HL-60 (cell line): Measurements from ENCODE around the gene ART5.

Experiments used
- DNase-seq, 2 experiments: peaks; one replicate each; pipeline ENCODE4 v3.0.0-alpha.2; 2010 to 2020; ENCODE audit warnings: low read depth in 1 of 2, low spot score in 1 of 2
- H3K27ac ChIP-seq: fragments of 250-450 bp; sonication (Bioruptor Pico); replicated peaks from 2 replicates; pipeline ENCODE4 v1.5.1; 2020; ENCODE audit warnings: mild to moderate bottlenecking, moderate library complexity
- H3K27me3 ChIP-seq: fragments of 250-450 bp; sonication (Bioruptor Pico); 2 replicates; pipeline ENCODE4 v1.5.1; 2021; ENCODE audit warnings: mild to moderate bottlenecking, moderate library complexity; ENCODE audit not compliant: insufficient read depth, poor library complexity, severe bottlenecking
- H3K4me3 ChIP-seq: replicated peaks from 2 replicates; pipeline ENCODE4 v1.5.1; 2011; ENCODE audit warnings: mild to moderate bottlenecking, control low read depth, low read length; ENCODE audit not compliant: insufficient read depth
- GABPA ChIP-seq: IDR thresholded peaks from 2 replicates; pipeline ENCODE4 v1.6.1; 2012; ENCODE audit warnings: low read depth
- POLR2AphosphoS5 ChIP-seq: IDR thresholded peaks from 2 replicates; pipeline ENCODE4 v1.6.1; 2012; ENCODE audit warnings: low read depth
- SPI1 ChIP-seq: IDR thresholded peaks from 2 replicates; pipeline ENCODE4 v1.6.1; 2012; ENCODE audit warnings: low read depth, mild to moderate bottlenecking, borderline replicate concordance
- TF ChIP-seq, protein P1 (sequence below): IDR thresholded peaks from one replicate; pipeline ENCODE4 v1.5.1; 2011; ENCODE audit warnings: low read length, control low read depth, inconsistent platforms; ENCODE audit not compliant: insufficient read depth
- TF ChIP-seq, protein P2 (sequence below): IDR thresholded peaks from 2 replicates; pipeline ENCODE4 v1.6.1; 2012; ENCODE audit warnings: low read depth; ENCODE audit not compliant: insufficient replicate concordance

The ART5 gene

DNA sequence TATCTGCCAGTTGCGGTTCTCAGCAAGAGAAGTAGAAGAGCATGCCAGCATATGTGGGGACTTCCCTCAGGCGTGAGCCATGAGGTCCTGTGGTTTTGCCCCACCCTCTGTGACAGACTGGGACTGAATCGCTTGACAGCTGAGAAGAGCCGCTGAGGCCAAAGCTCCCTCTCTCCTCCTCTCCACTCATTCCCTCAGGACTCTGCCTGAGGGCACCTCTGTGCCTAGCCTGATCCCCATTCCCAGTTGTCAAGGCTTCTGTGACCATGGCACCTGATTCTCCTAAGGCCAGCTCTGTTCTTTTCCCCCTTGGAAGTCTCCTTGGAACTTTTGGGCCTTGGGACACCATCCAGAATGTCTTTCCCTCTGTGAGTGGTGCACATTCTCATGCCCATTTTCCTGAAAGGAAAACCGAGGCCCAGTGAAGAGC lies 27.0 kb downstream of the ART5 start:
- TF ChIP-seq POLR2AphosphoS5: peak; percentile 72; the same call in 1 of the 2 replicates
- TF ChIP-seq, protein P1, sequence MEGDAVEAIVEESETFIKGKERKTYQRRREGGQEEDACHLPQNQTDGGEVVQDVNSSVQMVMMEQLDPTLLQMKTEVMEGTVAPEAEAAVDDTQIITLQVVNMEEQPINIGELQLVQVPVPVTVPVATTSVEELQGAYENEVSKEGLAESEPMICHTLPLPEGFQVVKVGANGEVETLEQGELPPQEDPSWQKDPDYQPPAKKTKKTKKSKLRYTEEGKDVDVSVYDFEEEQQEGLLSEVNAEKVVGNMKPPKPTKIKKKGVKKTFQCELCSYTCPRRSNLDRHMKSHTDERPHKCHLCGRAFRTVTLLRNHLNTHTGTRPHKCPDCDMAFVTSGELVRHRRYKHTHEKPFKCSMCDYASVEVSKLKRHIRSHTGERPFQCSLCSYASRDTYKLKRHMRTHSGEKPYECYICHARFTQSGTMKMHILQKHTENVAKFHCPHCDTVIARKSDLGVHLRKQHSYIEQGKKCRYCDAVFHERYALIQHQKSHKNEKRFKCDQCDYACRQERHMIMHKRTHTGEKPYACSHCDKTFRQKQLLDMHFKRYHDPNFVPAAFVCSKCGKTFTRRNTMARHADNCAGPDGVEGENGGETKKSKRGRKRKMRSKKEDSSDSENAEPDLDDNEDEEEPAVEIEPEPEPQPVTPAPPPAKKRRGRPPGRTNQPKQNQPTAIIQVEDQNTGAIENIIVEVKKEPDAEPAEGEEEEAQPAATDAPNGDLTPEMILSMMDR: no peak
- peak; percentile 55; the same call in 1 of the 2 replicates for TF ChIP-seq SPI1
- DNase-seq: peak; percentile 35 to 93
- no peak overlapping the region for H3K4me3 ChIP-seq
- H3K27ac ChIP-seq: peak overlapping the region; percentile 68
- no peaks in the 10 kb centered on the region for H3K27me3 ChIP-seq

DNA sequence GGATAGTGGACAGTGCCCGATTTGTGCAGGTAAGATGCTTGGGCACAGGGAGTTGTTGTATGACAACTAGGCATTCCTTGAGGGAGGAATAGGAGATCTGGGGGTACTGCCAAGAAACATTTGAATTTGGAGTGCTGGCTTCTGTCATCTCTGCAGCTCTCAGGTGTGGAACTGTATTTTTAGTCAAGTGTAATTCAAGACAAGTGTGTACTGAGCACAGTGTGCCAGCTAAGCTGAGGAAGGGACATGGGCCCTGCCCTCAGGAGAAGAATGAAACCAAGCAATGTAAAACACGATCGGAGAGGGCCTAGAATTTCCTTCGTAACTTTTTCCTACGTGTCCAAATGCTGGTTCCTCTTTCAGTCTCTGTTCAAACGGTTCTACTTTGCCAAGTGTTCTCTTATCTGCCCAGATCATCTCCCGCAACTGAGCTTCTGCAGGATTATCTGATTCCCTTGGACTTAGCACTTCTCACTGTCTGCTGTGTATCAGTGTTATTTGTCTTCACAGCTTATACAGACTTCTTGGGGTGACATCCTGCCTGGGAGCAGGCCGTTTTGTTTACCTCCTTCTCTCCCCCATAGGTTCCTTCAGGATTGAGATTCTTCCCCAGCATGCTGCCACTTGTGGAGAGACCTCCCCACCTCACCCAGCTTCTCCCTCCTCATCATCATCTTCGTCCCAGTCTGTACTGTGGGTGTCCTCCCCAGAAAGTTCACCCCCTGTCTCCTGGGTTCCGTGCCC lies 27.6 kb downstream of the ART5 start:
- TF ChIP-seq GABPA: peak; percentile 12; the same call in 1 of the 2 replicates
- peak; percentile 43; the same call in 1 of the 2 replicates for TF ChIP-seq SPI1
- no peak for TF ChIP-seq POLR2AphosphoS5
- peak overlapping the region; percentile 68 for H3K27ac ChIP-seq
- H3K4me3 ChIP-seq: no peak overlapping the region
- peak; percentile 28 to 67 for DNase-seq
- no peaks in the 10 kb centered on the region for H3K27me3 ChIP-seq

DNA sequence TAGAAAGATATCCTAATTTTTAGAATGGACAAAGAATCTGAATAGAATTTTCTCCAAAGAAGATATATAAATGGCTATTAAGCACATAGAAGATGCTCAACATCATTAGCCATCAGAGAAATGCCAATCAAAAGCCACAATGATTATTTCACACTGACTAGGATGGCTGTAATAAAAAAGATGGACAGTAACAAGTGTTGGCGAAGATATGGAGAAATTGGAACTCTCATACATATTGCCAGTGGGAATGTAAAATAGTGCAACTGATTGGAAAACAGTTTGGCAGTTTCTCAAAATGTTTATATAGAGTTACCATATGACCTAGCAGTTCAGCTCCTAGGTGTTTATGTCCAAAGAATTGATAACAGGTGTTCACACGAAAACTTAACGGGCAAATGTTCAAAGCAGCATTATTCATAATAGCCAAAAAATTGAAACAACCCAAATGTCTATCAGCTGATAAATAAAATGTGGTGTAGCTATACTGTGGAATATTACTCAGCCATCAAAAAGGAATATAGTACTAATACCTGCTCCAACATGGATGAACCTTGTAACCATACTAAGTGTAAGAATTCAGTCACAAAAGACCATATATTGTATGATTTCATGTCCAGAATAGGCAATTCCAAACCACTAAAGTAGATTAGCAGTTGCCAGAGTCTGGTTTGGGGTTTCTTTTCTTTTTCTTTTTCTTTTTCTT lies 29.7 kb downstream of the ART5 start:
- DNase-seq: no peak
- no peak for TF ChIP-seq SPI1
- TF ChIP-seq, protein P1: no peak
- TF ChIP-seq GABPA: no peak
- no peak for TF ChIP-seq POLR2AphosphoS5
- TF ChIP-seq, protein P2, sequence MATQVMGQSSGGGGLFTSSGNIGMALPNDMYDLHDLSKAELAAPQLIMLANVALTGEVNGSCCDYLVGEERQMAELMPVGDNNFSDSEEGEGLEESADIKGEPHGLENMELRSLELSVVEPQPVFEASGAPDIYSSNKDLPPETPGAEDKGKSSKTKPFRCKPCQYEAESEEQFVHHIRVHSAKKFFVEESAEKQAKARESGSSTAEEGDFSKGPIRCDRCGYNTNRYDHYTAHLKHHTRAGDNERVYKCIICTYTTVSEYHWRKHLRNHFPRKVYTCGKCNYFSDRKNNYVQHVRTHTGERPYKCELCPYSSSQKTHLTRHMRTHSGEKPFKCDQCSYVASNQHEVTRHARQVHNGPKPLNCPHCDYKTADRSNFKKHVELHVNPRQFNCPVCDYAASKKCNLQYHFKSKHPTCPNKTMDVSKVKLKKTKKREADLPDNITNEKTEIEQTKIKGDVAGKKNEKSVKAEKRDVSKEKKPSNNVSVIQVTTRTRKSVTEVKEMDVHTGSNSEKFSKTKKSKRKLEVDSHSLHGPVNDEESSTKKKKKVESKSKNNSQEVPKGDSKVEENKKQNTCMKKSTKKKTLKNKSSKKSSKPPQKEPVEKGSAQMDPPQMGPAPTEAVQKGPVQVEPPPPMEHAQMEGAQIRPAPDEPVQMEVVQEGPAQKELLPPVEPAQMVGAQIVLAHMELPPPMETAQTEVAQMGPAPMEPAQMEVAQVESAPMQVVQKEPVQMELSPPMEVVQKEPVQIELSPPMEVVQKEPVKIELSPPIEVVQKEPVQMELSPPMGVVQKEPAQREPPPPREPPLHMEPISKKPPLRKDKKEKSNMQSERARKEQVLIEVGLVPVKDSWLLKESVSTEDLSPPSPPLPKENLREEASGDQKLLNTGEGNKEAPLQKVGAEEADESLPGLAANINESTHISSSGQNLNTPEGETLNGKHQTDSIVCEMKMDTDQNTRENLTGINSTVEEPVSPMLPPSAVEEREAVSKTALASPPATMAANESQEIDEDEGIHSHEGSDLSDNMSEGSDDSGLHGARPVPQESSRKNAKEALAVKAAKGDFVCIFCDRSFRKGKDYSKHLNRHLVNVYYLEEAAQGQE: no peak
- Histone ChIP-seq H3K4me3 (no peak overlapping the region), H3K27ac (no peak overlapping the region), H3K27me3 (no peaks in the 10 kb centered on the region)

DNA sequence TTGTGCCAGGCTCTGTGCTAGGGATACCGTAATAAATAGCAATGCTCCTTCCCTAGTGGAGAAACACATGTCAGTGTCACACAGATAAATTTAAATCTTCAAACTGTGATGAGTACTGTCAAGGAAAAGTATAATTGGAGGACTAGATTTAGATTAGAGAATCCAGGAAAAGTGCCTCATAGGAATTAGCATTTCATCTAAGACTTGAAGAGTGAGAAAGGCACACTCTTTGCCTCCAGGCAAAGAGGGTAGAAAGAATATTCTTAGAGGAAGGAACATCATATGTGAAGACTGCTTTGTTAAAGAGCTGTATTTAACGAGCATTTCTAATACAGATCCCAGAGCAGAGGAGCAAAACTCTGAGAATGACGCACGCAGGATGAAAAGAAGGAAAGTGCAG lies 30.9 kb downstream of the ART5 start:
- no peak for DNase-seq
- no peaks in the 10 kb centered on the region for H3K27me3 ChIP-seq
- TF ChIP-seq GABPA: no peak
- no peak for TF ChIP-seq SPI1
- TF ChIP-seq, protein P2: no peak
- TF ChIP-seq POLR2AphosphoS5: no peak
- TF ChIP-seq, protein P1: no peak
- no peak overlapping the region for H3K27ac ChIP-seq
- H3K4me3 ChIP-seq: no peak overlapping the region
